K562 (cell line): ENCODE data around the gene TMEM181. TPM values are rescaled to one million over a fixed set of nuclear protein-coding genes. Genes with fewer than 3 reads are reported as not detected.

Experiments used
- FOXJ2 ChIP-seq: fragments of 200-800 bp; sonication (Bioruptor generic); IDR thresholded peaks from 2 replicates; pipeline ENCODE4 v1.6.1; 2016; ENCODE audit warnings: missing genetic modification characterization, missing compliant biosample characterization
- KHSRP ChIP-seq: fragments of 450-650 bp; IDR thresholded peaks from 2 replicates; pipeline ENCODE4 v1.6.1; 2017
- KLF10 ChIP-seq: fragments of 250-450 bp; sonication (Bioruptor Pico); IDR thresholded peaks from 2 replicates; pipeline ENCODE4 v1.6.1; 2021; ENCODE audit warnings: matching md5 sums
- MTA2 ChIP-seq: fragments of 450-650 bp; IDR thresholded peaks from 2 replicates; pipeline ENCODE4 v1.6.1; 2016; ENCODE audit warnings: low read depth
- NFE2L1 ChIP-seq: fragments of 450-650 bp; IDR thresholded peaks from 2 replicates; pipeline ENCODE4 v1.6.1; 2016; ENCODE audit warnings: missing genetic modification characterization, low read depth, mild to moderate bottlenecking, missing compliant biosample characterization, moderate library complexity, borderline replicate concordance
- PHF8 ChIP-seq: fragments of 200-600 bp; sonication (generic); IDR thresholded peaks from 2 replicates; pipeline ENCODE4 v1.6.1; 2012; ENCODE audit warnings: mixed run types, mild to moderate bottlenecking, inconsistent platforms, low read length, moderate library complexity, borderline replicate concordance
- SFPQ ChIP-seq: fragments of 200-400 bp; formaldehyde crosslinking; IDR thresholded peaks from 2 replicates; pipeline ENCODE4 v1.6.1; 2017; ENCODE audit warnings: mild to moderate bottlenecking, low read depth, low read length, moderate library complexity
- SRSF9 ChIP-seq: fragments of 200-400 bp; formaldehyde crosslinking; IDR thresholded peaks from 2 replicates; pipeline ENCODE4 v1.6.1; 2017; ENCODE audit warnings: low read depth, low read length, borderline replicate concordance
- VEZF1 ChIP-seq: fragments of 200-800 bp; sonication (Bioruptor generic); IDR thresholded peaks from 2 replicates; pipeline ENCODE4 v1.6.1; 2017; ENCODE audit warnings: missing genetic modification characterization, missing compliant biosample characterization
- ZBTB40 ChIP-seq, 2 experiments: fragments of 450-650 bp in 1 of 2; sonication (generic) in 1 of 2; formaldehyde crosslinking in 1 of 2; IDR thresholded peaks; 2 replicates each; pipeline versions ENCODE4 v1.7.1 to v1.9.0; 2016 to 2022; ENCODE audit warnings: inconsistent platforms in 1 of 2, mild to moderate bottlenecking in 1 of 2, missing genetic modification reagents in 1 of 2
- polyA plus RNA-seq, 8 experiments: library from polyadenylated mRNA; depleted of rRNA in 4 of 8; stranded (reverse) in 5 of 8; unstranded in 3 of 8; fragments of >200 nt; fragmentation: Nextera tagmentation in 2 of 8; fragmentation: Illumina TruSeq in 1 of 8; extraction: Ambion mirVana in 2 of 8; extraction: Trizol in 1 of 8; gene quantifications; 2 replicates each; pipeline versions ENCODE4 v1.2.1 to v1.2.3, GENCODE V29; 2011 to 2014; ENCODE audit warnings: inconsistent platforms in 1 of 8, missing spikeins in 1 of 8
- total RNA-seq, 7 experiments: library from RNA; depleted of rRNA in 6 of 7; stranded (reverse); fragments of >200 nt in 6 of 7; fragmentation: Illumina TruSeq in 2 of 7; extraction: Trizol in 2 of 7; gene quantifications; 2 replicates each; pipeline versions ENCODE4 v1.2.1 to v1.2.3, GENCODE V29; 2011 to 2021; ENCODE audit warnings: low replicate concordance in 1 of 7

TMEM181 gene
- total and polyA plus RNA-seq, 9 of the 15 experiments (the other 6 are each of a cell fraction or from before 2014, with no cell fraction given), result 5.6 to 27.2 (median 19.9) TPM

- TF ChIP-seq VEZF1, result no peak
- TF ChIP-seq NFE2L1, result no peak
- no peak for TF ChIP-seq KLF10 (CRISPR knock-in tag)
- TF ChIP-seq FOXJ2 (tag), result no peak
- TF ChIP-seq PHF8, result no peak
- TF ChIP-seq SFPQ, result no peak
- no peak for TF ChIP-seq SRSF9
- TF ChIP-seq ZBTB40 (IDR thresholded peaks at IDR 0.05), result no peak
- no peak for TF ChIP-seq ZBTB40 (CRISPR knock-in tag; IDR thresholded peaks at IDR 0.05)
- no peak for TF ChIP-seq KHSRP
- TF ChIP-seq MTA2, result no peak
These were observed 41.4 kb upstream of the TMEM181 start (continued) for GRCh38 chr6:158518191-158519127.
